Fibroblast of gingiva (primary cell): ENCODE data around the gene COL26A1.
"Not testable (repeated sequence)": the region's sequence is repeated elsewhere in the genome, so short reads cannot be mapped to it uniquely, and the experiment has no call there.

ENCODE experiments used
- DNase-seq: peaks from one replicate; pipeline ENCODE4 v3.0.0-alpha.2; 2011; ENCODE audit warnings: low read depth

Gene COL26A1

DNA sequence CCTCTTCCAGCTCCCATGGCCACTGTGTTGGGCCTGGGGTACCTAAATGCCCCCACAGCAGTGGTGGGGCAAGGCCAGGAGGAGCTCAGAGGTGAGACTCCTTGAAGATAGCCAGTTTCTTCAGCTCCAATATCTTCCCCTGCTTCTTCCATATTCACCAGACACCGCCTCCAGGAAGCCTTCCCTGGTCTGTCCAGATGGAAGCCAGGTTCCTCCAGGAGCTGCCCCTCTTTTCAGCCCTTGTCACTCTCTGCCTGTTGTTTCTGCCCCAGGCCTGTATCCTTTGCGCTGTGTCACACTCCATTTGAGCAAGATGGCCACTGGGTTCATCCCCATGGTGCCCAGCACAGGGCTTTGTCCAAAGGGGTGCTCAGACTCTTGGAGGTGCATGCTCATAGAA lies 138.7 kb downstream of the COL26A1 start:
- DNase-seq, result no peak

DNA sequence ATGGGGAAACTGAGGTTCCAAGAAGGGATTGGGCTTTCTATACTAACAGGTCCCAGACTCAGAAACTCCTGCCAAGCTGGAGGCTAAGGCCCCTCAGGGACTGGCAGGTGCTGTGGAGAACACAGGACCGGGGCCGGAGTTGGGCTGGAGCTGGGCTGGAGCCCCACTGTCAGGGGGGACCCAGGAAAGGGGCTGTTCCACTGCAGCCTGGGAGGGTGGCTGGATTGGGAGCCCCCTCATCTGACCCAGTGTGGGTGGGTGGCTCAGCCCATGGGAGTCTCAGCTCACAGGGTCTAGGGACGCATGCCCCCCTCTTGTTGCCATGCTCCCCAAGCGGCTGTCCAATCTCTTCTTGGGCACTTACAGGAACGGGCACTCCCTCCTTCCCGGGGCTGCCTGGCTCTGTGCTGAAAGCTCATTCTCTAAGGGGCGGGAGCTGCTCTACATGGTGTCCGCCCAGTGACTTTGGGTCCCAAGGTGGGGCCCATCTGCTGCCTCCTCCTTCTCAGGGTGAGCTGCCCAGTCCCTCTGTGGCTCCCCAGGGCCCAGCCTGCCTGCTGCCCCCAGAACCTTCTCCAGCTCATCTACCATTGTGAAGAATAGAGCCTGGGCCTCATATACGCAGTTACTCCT lies 139.9 kb downstream of the COL26A1 start:
- no peak for DNase-seq

DNA sequence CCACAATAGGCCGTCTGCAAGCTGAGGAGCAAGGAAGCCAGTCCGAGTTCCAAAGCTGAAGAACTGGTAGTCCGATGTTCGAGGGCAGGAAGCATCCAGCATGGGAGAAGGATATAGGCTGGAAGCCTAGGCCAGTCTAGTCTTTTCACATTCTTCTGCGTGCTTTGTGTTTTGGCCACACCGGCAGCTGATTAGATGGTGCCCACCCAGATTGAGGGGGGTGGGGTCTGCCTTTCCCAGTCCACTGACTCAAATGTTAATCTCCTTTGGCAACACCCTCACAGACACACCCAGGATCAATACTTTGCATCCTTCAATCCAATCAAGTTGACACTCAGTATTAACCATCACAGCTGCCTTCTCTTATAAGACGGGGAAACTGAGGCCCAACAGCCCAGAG lies 142.8 kb downstream of the COL26A1 start:
- not testable (repeated sequence) for DNase-seq

DNA sequence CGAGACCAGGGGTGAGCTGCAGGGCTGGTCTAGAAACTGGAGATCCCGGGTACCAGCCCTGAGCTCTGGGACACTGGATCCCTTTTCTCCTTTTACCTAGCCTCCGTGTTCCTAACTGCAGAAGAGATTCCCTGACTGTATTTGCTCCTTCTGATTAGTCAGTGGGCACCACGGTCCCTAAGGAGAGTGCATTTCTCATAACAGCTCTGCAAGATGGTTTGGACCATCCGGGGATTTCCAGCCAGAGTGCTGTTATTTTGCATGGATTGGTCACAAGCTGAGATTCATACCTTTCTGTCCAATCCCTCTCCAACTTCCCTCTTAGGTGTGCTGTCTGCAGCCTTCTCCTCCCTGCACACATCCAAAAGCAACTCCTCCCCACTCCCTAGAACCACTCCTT lies 143.9 kb downstream of the COL26A1 start:
- DNase-seq, result no peak

DNA sequence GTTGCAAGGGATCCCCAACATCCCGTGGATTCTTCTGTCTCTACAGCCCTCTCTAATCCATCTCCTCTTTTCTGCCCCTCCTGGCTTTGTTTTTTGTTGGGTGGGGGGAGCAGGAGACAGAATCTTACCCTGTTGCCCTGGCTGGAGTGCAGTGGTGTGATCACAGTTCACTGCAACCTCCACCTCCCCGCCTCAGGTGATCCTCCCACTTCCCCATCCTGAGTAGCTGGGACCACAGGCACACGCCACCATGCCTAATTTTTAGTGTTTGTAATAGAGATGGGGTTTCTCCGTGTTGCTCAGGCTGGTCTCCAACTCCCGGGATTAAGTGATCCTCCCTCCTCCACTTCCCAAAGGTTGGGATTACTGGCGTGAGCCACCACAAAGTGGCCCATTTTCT lies 144.7 kb downstream of the COL26A1 start:
- DNase-seq, result no peak

DNA sequence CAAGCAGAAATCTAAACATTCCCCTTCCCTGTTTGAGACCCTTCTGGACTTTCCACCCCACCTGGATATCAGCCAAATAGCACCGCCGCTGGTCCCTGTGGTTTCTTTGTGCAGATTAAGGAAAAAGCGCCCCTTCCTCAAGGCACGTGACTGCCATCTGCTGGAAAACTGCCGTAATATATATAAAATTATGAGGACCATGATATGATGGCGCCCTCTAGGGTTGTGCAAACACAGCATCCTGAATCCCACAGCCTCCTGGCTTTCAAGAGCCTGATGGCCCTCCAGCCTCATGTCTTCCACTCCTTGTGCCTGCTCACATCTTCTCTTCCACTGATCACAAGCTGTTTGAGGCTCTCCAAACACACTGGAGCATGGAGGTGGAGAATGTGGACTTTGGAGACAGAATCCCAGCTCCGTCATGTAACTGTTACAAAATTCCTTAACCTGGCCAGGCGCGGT lies 145.1 kb downstream of the COL26A1 start:
- DNase-seq, result no peak

DNA sequence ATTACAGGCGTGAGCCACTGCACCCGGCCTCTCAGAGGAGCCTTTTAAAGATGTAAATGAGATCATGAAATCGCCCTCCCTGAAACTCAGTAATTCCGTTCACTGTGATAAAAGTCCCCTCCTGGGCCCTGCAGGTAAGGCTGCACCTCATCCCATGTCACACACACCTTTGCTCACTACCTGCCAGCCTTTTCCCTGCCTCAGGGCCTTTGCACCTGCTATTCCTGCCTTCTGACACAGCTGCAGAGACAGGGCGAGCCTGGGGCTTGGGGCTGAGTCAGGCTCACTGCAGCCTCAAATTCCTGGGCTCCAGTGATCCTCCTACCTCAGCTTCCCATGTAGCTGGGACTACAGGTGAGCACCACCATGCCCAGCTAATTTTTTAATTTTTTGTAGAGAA lies 147.6 kb downstream of the COL26A1 start:
- no peak for DNase-seq

DNA sequence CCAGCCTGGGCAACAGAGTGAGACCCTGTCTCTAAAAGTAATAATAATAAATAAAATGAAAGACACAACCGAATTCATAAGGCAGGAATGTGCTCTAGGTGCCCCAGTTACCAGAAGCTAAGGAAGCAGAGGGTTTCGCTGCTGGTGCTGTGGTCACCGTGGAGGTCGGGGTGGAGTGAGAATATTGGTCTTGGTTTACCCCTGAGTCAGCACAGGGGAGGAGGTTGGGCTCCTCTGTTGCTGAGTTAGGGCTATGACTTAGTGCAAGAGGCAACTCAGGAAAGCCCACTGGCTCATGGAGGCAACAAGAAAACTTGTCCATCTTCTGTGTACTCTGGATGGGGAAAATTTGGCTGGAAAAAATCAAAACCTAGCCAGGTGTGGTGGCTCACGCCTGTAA lies 149.3 kb downstream of the COL26A1 start:
- no peak for DNase-seq

DNA sequence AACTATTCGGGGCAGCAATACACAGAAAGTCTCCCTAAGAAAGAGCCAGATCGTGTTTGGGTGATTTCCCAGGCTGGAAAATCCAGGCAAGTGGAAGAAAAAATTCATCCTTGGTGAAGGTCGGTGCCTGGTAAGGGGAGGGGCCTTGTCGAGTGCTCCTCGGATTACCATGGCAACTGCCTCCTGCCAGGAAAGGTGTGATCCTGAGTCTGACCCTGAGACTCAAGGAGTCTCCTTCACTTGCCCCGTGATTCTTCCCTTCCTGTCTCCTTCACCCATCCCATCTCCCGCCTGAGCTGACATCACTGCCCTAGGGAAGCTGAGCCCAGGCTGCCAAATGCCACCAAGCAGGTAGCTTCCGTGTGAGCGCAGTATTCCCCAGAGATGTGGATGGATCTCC lies 154.2 kb downstream of the COL26A1 start:
- no peak for DNase-seq

DNA sequence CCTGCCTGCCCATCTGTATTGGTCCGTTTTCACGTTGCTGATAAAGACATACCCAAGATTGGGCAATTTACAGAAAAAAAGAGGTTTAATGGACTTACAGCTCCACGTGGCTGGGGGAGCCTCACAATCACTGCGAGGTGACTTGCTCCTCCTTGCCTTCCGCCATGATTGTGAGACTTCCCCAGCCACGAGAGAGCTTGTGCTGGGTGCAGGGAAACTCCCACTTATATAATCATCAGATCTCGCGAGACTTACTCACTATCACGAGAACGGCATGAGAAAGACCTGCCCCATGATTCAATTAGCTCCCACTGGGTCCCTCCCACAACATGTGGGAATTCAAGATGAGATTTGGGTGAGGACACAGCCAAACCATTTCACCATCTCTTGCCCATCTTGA lies 154.6 kb downstream of the COL26A1 start:
- no peak for DNase-seq

DNA sequence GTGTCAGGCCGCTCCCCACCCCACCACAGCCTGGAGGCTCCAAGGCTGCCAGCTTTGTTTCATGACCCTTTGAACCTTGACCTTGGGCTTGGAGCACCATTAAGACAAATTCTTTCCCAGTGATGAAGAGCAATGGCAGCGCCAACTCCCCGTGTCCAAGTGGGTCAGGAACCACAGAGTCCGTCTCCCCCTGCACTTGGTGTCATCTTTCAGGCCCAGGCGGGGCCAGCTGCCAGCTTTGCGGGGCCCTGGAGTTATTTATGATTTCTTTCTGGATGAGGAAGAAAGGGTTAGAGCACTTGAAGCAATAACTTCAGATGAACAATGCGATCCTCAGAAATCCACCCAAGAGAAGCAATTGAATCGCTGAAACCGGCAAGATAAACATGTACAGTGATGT lies 155.7 kb downstream of the COL26A1 start:
- peak; percentile 79 for DNase-seq

DNA sequence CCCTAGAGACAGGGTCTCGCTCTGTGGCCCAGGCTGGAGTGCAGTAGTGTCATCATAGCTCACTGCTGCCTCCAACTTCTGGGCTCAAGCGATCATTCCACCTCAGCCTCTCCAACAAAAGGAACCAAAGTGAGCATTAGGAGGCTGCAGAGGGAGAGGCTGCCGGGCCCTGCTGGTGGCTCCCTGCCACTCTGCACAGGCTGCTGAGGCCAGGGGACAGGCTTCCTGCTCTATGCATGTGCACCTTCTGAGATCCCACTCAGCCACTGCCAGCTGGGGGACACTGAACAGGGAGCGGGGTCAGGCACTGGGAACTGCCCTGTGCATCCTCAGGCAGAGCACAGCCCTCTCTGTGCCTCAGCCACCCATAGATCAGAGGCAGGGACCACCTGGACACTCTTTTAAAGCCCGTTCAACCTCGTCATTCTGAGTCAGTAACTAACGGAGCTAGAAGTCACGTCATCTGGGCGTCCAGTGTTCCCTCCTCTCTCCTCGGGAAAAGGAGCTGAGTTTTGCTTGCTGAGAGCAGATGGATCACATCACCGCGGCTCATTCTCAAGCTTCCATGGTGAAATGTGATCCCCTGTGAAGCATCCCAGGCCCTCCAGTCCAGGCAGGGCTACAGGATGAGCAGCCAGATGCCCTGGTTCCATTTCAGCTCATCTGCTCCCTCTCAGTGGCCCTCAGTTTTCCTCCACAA lies 156.8 kb downstream of the COL26A1 start:
- DNase-seq, result peak; percentile 87

DNA sequence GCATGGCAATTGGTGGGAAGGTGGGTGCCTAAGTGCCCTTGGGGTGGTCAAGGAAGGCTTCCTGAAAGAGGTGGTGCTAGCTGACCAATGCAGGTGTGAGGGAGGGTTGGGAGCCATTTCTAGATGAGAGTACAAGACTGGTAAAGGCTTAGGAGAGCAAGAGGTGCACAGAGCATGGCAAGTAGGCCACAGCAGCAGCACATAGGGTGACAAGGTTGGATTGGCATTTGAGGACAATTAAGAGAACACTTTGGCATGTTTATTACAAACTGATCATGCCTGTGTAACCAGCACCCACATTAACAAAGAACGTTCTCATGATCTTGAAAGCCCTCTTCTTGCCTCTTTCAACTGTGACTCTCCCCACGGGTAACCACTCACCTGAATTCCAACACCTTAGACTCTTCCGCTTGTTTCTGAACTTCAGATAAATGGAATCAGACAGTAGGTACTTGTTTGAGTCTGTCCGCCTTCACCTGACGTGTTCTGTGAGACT lies 158.8 kb downstream of the COL26A1 start:
- no peak for DNase-seq

DNA sequence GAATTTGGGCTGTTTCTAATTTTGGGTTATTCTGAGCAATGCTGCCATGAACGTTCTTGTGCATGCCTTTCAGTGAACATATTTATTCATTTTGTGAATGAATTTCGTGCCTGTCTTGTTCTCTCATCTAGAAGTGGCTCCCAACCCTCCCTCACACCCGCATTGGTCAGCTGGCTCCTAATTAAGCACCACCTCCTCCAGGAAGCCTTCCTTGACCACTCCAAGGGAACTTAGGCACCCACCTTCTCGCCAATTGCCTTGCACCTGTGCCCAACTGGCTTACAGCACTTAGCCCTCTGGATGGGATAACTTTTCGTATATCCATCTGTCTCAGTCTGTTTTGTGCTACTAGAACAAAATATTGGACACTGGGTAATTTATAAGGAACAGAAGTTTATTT lies 159.3 kb downstream of the COL26A1 start:
- DNase-seq, result no peak

DNA sequence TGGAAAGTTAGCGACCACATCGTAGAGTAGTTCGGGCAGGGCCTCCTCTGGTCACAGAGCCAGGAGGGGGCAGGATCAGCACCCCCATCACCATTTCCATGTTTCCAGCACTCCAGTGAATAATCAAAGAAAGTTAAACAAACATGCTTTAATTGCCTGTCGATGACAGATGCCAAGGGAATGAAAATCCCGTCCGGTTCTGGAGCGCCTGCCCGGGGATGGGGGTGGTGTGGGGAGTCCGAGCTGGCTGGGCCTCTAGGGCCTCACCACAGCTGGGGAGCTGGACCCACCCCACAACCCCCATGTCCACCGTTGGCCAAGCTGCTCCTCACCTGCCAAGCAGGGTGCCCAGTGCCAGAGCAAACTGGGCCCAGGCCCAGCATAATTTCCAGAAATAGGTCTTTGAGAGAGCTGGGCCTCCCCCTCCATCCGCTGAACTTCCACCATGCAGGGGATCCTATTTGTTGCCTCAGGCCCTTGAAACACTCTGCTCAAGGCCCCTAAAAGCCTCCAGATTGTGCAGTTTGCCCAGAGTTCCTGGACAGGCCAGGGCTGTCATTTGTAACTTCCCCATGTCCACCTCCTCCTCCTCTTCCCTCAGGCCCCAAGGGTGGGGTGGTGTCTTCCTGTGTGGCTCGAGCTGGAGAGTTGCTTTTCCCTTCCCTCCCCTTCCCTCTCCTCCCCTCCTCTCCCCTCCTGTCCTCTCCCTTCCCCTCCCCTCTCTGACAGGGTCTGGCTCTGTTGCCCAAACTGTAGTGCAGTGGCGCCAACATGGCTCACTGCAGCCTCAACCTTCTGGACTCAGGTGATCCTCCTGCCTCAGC lies 165.4 kb downstream of the COL26A1 start:
- peak; percentile 60 for DNase-seq

DNA sequence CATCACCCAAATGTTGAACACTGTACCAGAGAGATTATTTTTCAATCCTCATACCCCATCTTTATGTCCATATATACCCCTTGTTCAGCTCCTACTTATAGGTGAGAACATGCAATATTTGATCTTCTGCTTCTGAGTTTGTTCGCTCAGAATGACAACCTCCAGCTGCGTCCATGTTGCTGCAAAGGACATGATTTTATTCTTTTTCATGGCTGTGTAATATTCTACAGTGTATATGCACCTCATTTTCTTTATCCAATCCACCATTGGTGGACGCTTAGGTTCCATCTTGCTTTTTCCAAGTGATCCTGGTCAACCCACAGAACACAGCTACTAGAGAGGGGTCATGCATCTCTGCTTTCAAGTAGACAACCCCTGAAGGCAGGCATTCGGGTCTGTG lies 166.9 kb downstream of the COL26A1 start:
- no peak for DNase-seq

DNA sequence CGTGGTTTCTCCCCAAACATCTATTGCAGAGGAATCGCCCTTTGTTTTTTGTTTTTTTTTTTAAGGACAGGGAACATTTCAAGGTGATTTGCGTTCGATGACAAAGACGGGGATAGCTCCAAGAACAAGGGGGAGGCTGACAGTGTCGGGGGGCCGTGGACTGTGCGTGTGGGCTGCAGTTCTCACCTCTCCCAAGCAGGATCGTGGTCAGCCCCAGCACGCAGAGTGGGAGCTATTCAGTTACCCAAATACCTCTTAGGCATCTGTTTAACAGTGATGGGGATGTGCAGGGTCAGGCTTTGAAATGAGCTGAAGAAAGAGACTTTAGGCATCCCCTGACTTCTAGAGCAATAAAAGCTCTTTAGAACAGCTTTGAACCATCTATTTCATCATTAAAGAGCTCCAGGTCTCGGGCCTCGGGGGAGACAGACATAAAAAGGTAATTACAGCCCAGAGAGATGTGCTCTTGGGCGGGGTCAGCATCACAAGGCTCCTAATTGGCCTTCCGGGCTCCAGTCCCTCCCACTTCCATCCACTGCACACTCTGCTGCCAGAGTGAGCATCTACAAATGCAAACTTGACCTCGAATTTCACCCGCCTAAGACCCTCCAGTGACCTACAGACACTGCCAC lies 169.2 kb downstream of the COL26A1 start:
- no peak for DNase-seq

DNA sequence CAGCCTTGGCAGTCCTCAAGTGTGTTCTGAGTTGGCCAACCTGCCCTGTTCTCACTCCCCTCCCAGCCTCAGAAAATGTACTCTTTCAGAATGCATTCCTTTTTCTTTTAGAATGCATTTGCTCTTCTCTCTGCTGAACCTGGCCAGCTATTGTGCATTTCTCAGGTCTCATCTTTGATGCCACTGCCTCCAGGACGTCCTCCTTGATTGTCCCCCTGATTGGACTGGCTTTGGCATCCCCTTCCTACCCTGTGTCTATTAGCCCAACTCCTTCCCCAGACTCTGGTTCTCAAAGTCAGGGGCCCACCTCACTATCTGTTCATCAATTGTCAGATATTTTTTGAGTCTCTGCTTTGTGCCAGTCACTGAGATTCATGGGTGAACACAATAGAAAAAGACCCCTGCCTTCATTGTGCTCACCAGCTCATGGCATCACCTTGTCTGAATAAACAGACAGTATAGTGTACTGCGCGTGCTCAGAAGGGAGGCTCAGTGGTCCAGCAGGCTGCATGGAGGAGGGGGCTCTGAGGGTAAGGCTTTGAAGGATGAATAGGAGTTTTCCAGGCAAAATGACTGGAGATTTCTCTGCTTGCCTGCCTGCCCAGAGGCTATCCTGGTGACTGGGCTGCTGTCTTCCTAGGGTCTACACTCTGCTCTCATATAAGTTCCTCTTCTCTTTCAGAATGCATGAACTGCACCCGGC lies 169.9 kb downstream of the COL26A1 start:
- DNase-seq, result no peak

DNA sequence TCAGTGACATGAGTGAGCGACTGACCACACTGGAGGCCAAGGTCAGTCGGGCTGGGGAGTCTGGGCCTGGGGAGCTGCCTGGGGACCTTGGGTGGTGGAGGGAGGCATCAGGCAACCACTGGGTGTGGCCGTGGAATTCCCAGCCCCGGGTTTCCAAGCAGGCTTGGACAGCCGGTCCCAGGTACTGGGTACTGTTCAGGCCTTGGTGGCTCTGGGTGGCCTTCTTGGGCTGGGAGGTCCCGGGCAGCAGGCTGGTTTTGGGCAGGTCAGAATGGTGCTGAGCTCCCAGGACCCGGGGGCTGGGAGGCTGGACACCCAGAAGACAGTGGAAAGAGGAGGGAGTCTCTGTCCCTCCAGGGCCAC lies 170.4 kb downstream of the COL26A1 start:
- DNase-seq, result no peak

DNA sequence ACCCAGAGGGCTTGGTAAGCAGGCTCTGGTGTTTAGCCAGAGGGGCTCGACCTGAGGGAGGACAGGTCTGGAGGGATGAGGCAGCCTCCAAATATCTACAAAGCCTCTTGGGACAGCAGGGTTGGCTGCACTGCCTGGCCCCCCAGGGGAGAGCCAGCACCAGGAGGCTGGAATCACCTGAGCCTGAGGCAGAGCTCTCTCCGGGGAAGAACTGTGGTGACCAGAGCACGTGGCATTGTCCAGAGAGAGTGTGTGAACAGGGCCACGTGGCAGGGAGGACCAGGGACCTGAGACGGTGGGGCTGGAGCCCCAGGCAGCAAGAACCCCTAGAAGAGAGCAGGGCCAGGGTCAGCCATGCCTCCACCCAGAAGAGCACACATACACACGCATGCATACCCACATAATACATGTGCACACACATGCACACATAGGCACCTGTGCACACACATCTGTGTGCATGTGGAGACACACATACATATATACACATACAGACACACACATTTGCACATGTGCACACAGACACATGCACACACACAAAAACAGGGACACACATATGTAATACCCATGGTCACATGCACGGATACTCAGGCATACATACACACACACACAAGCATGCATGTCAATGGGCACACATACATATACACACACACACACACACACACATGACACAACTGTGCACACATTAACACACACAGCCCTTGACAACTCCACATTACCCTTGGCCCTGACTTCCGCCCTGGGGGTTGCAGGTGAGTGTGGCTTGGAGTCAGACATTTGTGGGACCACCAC lies 171.5 kb downstream of the COL26A1 start:
- no peak for DNase-seq

DNA sequence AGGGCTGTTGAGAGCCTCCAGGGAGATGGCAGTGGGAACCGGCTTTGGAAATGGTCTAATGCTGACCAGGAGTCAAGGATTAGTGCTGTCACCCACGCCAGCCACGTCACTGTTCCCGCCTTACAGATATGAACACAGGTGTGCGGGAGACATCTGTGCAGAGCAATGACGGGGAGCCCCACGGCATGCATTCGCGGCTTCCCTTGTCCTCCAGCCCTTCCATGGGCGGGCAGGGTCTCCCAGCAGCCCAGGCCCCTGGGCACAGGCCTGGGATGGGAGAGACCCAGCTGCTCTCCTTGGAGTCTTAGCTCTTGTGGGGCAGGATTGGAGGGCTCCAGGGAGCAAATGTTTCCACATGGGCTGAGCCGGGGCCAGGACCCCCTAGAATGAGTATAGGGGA lies 172.2 kb downstream of the COL26A1 start:
- no peak for DNase-seq
